HEK293 (cell line): ENCODE data around the gene NID1.

Source experiments
- CTCF ChIA-PET: fragments of 350-600 bp; formaldehyde crosslinking; extraction: SDS; loops from one replicate; lab custom pipeline; 2021; ENCODE audit warnings: antibody characterized with exemption; lab: Yijun Ruan, JAX
- POLR2A ChIA-PET: fragments of 300-600 bp; formaldehyde crosslinking; extraction: SDS; loops from one replicate; lab custom pipeline; 2020; ENCODE audit warnings: antibody characterized with exemption, inconsistent platforms; lab: Yijun Ruan, JAX
- H3K27ac ChIP-seq: fragments of 200-500 bp; sonication (Bioruptor generic); 2 replicates; pipeline ENCODE4 v1.5.1; 2014; ENCODE audit warnings: low read depth, low read length, control low read depth, inconsistent platforms; ENCODE audit errors: extremely low read depth
- H3K36me3 ChIP-seq, 2 experiments: fragments of 200-500 bp in 1 of 2; sonication (Bioruptor generic) in 1 of 2; 1 replicate in 1 of 2; 2 replicates in 1 of 2; pipeline ENCODE4 v1.5.1; 2014 to 2017; ENCODE audit warnings: inconsistent platforms in 2 of 2, low read length in 2 of 2; ENCODE audit not compliant: control insufficient read depth in 2 of 2, insufficient read depth in 1 of 2
- H3K4me1 ChIP-seq: fragments of 200-500 bp; sonication (Bioruptor generic); 2 replicates; pipeline ENCODE4 v1.5.1; 2014; ENCODE audit warnings: mild to moderate bottlenecking, low read length, inconsistent platforms; ENCODE audit not compliant: control insufficient read depth, insufficient read depth
- H3K4me3 ChIP-seq: 2 replicates; pipeline ENCODE4 v1.5.1; 2011; ENCODE audit warnings: low read depth, mild to moderate bottlenecking, control low read depth, low read length, moderate library complexity
- H3K9me3 ChIP-seq: fragments of 200-500 bp; sonication (Bioruptor generic); 2 replicates; pipeline ENCODE4 v1.5.1; 2014; ENCODE audit warnings: low read depth, low read length, inconsistent platforms; ENCODE audit not compliant: control insufficient read depth, insufficient read depth
- GLI2 ChIP-seq: fragments of 450-650 bp; formaldehyde crosslinking; IDR thresholded peaks from 2 replicates; pipeline ENCODE4; 2017; ENCODE audit warnings: missing biosample characterization, missing genetic modification characterization, low read depth, borderline replicate concordance
- KLF8 ChIP-seq: fragments of 450-650 bp; formaldehyde crosslinking; IDR thresholded peaks from 2 replicates; pipeline ENCODE4 v1.5.1; 2016; ENCODE audit warnings: missing biosample characterization, missing genetic modification characterization
- SALL2 ChIP-seq: fragments of 450-650 bp; formaldehyde crosslinking; IDR thresholded peaks from 2 replicates; pipeline ENCODE4 v1.5.0; 2017; ENCODE audit warnings: missing biosample characterization, mild to moderate bottlenecking, missing genetic modification characterization, borderline replicate concordance
- TCF7L2 ChIP-seq: IDR thresholded peaks from 2 replicates; pipeline ENCODE4 v1.6.1; 2011; ENCODE audit warnings: low read depth, mild to moderate bottlenecking, inconsistent platforms, low read length, moderate library complexity, borderline replicate concordance
- YY1 ChIP-seq: fragments of 450-650 bp; formaldehyde crosslinking; IDR thresholded peaks from 2 replicates; pipeline ENCODE4 v1.5.1; 2018; ENCODE audit warnings: missing biosample characterization, missing genetic modification characterization
- ZNF146 ChIP-seq: fragments of 450-650 bp; formaldehyde crosslinking; IDR thresholded peaks from 2 replicates; pipeline ENCODE4 v1.5.1; 2016; ENCODE audit warnings: missing biosample characterization, missing genetic modification characterization
- ZNF155 ChIP-seq: fragments of 450-650 bp; formaldehyde crosslinking; IDR thresholded peaks from 2 replicates; pipeline ENCODE4 v1.5.1; 2016; ENCODE audit warnings: missing biosample characterization, missing genetic modification characterization
- ZNF157 ChIP-seq: fragments of 450-650 bp; formaldehyde crosslinking; IDR thresholded peaks from 2 replicates; pipeline ENCODE4 v1.5.1; 2016; ENCODE audit warnings: missing biosample characterization, missing genetic modification characterization
- ZNF16 ChIP-seq: fragments of 450-650 bp; formaldehyde crosslinking; IDR thresholded peaks from 2 replicates; pipeline ENCODE4 v1.5.1; 2016; ENCODE audit warnings: low read depth, missing biosample characterization, missing genetic modification characterization
- ZNF175 ChIP-seq: fragments of 450-650 bp; formaldehyde crosslinking; IDR thresholded peaks from 2 replicates; pipeline ENCODE4 v1.5.1; 2016; ENCODE audit warnings: missing biosample characterization, missing genetic modification characterization
- ZNF2 ChIP-seq: fragments of 450-650 bp; formaldehyde crosslinking; IDR thresholded peaks from 2 replicates; pipeline ENCODE4 v1.5.1; 2016; ENCODE audit warnings: missing biosample characterization, missing genetic modification characterization
- ZNF239 ChIP-seq: fragments of 450-650 bp; formaldehyde crosslinking; IDR thresholded peaks from 2 replicates; pipeline ENCODE4 v1.5.1; 2016; ENCODE audit warnings: missing biosample characterization, missing genetic modification characterization
- ZNF24 ChIP-seq: fragments of 450-650 bp; formaldehyde crosslinking; IDR thresholded peaks from 2 replicates; pipeline ENCODE4 v1.5.1; 2016; ENCODE audit warnings: missing biosample characterization, missing genetic modification characterization
- ZNF266 ChIP-seq: fragments of 450-650 bp; formaldehyde crosslinking; IDR thresholded peaks from 2 replicates; pipeline ENCODE4 v1.5.1; 2016; ENCODE audit warnings: missing biosample characterization, missing genetic modification characterization, low read depth
- ZNF292 ChIP-seq: fragments of 450-650 bp; formaldehyde crosslinking; IDR thresholded peaks from 2 replicates; pipeline ENCODE4 v1.5.1; 2016; ENCODE audit warnings: low read depth, missing biosample characterization, missing genetic modification characterization, borderline replicate concordance
- ZNF341 ChIP-seq: fragments of 450-650 bp; formaldehyde crosslinking; IDR thresholded peaks from 2 replicates; pipeline ENCODE4; 2016; ENCODE audit warnings: low read depth, missing biosample characterization, missing genetic modification characterization
- ZNF354C ChIP-seq: fragments of 450-650 bp; formaldehyde crosslinking; IDR thresholded peaks from 2 replicates; pipeline ENCODE4 v1.5.1; 2016; ENCODE audit warnings: missing biosample characterization, missing genetic modification characterization, low read depth, borderline replicate concordance
- ZNF48 ChIP-seq: fragments of 450-650 bp; formaldehyde crosslinking; IDR thresholded peaks from 2 replicates; pipeline ENCODE4 v1.5.1; 2016; ENCODE audit warnings: missing biosample characterization, missing genetic modification characterization
- ZNF626 ChIP-seq: fragments of 450-650 bp; sonication (Bioruptor Pico); formaldehyde crosslinking; IDR thresholded peaks from 2 replicates; pipeline ENCODE4 v1.5.1; 2018; ENCODE audit warnings: missing biosample characterization, missing genetic modification characterization, inconsistent platforms
- ZNF664 ChIP-seq: fragments of 450-650 bp; formaldehyde crosslinking; IDR thresholded peaks from 2 replicates; pipeline ENCODE4 v1.5.1; 2016; ENCODE audit warnings: missing biosample characterization, missing genetic modification characterization
- ZNF677 ChIP-seq: fragments of 450-650 bp; IDR thresholded peaks from 2 replicates; pipeline ENCODE4 v1.5.0; 2018; ENCODE audit warnings: missing biosample characterization, mild to moderate bottlenecking, missing genetic modification characterization, moderate library complexity
- TF ChIP-seq, protein P1 (sequence below): fragments of 450-650 bp; formaldehyde crosslinking; IDR thresholded peaks from 2 replicates; pipeline ENCODE4 v1.5.1; 2017; ENCODE audit warnings: missing biosample characterization, missing genetic modification characterization
- TF ChIP-seq, protein P2 (sequence below): sonication (generic); formaldehyde crosslinking; IDR thresholded peaks from 2 replicates; pipeline ENCODE4 v1.8.1; 2022; ENCODE audit warnings: mild to moderate bottlenecking, moderate library complexity, missing genetic modification reagents
- TF ChIP-seq, protein P3 (sequence below): fragments of 450-650 bp; formaldehyde crosslinking; IDR thresholded peaks from 2 replicates; pipeline ENCODE4 v1.5.1; 2016; ENCODE audit warnings: missing biosample characterization, missing genetic modification characterization
- TF ChIP-seq, protein P4 (sequence below): fragments of 450-650 bp; formaldehyde crosslinking; IDR thresholded peaks from 2 replicates; pipeline ENCODE4 v1.5.1; 2016; ENCODE audit warnings: missing biosample characterization, missing genetic modification characterization
- TF ChIP-seq, protein P5 (sequence below): fragments of 450-650 bp; formaldehyde crosslinking; IDR thresholded peaks from 2 replicates; pipeline ENCODE4 v1.5.1; 2017; ENCODE audit warnings: missing biosample characterization, missing genetic modification characterization

NID1 gene

DNA sequence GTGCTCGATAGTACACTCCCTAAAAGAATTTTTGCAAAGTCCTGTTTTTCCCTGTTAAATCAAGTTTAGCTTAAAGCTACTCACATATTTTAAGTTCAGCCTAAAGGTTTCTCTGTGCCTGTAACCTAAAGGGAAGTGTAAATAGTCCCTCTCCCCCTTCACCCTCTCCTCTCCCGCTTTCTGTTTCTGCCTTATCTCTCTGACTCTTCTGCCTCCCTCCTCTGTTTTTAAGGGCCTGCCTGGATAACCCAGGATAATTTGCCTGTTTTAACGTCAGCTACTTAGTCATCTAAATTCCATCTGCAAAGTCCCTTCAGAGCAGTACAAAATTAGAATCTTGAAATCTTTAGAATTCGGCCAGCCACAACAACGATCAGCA, 92.6 kb downstream of the NID1 start (continued):
- TF ChIP-seq, protein P1, sequence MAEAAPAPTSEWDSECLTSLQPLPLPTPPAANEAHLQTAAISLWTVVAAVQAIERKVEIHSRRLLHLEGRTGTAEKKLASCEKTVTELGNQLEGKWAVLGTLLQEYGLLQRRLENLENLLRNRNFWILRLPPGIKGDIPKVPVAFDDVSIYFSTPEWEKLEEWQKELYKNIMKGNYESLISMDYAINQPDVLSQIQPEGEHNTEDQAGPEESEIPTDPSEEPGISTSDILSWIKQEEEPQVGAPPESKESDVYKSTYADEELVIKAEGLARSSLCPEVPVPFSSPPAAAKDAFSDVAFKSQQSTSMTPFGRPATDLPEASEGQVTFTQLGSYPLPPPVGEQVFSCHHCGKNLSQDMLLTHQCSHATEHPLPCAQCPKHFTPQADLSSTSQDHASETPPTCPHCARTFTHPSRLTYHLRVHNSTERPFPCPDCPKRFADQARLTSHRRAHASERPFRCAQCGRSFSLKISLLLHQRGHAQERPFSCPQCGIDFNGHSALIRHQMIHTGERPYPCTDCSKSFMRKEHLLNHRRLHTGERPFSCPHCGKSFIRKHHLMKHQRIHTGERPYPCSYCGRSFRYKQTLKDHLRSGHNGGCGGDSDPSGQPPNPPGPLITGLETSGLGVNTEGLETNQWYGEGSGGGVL (tag by site-specific recombination) = 0 out of 2 replicates have a peak, but pooled peaks have one; percentile 65

DNA sequence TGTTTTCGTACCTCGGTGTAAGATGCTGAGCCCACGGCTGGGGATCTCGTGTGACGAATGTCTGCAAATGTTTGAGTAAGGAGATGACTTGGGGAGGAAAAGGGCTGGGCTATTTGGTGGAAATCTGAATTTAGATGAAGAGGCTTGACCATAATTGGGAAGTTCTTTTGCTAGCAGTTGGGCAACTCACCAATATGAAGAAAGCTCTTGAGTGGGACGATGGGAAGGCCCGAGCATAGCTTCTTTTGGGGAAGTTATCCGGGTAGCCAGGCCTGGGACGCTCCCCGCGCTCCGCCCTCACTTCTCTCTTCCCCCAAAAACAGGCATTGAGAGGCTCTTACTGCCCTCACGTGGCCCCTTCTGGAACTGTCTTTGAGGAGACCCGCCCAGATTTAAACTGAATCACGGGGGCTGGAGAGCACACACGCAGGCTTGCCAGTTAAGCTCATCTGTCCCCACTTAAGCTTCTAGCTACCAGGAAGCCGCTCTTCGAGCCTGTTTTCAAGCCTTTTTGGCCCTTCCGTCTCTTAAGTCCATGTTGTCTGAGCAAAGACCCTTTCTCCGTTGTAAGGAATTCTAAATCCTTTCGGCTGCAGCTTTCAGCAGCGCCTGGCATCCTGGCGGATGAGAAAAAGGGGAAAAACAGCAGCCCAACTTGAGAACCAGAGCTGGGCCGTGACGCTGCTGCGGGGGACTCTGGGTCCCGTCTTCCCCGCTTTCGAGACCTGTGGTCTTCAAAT, 93.1 kb downstream of the NID1 start:
- Histone ChIP-seq H3K9me3 (no peaks in the 10 kb centered on the region), H3K36me3 (peaks cover 5% of the 10 kb centered on the region in 2 experiments; a peak in 2 of 3 replicates), H3K27ac (no peak overlapping the region), H3K4me3 (no peak overlapping the region), H3K4me1 (no peaks in the 10 kb centered on the region; the same call in 1 of the 2 replicates)
- CTCF ChIA-PET = interaction anchor here (0.5 to 4.6 kb wide), 120 partner anchors 9 to 1857 kb away, joined by 3 to 83 read pairs (median 4); partner anchors contain the start of genes B3GALNT2 and LYST
- POLR2A ChIA-PET = interaction anchor here (0.8 to 2.0 kb wide), 7 partner anchors 19 to 644 kb away, joined by 3 to 14 read pairs (median 3); partner anchors contain the start of genes ARID4B, B3GALNT2 and LYST
- TF ChIP-seq, protein P2, sequence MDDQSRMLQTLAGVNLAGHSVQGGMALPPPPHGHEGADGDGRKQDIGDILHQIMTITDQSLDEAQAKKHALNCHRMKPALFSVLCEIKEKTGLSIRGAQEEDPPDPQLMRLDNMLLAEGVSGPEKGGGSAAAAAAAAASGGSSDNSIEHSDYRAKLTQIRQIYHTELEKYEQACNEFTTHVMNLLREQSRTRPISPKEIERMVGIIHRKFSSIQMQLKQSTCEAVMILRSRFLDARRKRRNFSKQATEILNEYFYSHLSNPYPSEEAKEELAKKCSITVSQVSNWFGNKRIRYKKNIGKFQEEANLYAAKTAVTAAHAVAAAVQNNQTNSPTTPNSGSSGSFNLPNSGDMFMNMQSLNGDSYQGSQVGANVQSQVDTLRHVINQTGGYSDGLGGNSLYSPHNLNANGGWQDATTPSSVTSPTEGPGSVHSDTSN (CRISPR knock-in tag) = no peak
- TF ChIP-seq ZNF664 (no peak), YY1 (tag by site-specific recombination) (no peak), ZNF239 (tag by site-specific recombination) (no peak), KLF8 (tag by site-specific recombination) (peak; percentile 84), ZNF157 (no peak), ZNF292 (tag by site-specific recombination) (no peak), ZNF341 (tag by site-specific recombination) (no peak), TCF7L2 (no peak), GLI2 (tag by site-specific recombination) (no peak), ZNF48 (no peak), ZNF354C (tag by site-specific recombination) (no peak), ZNF24 (tag by site-specific recombination) (0 out of 2 replicates have a peak, but pooled peaks have one; percentile 44), ZNF16 (no peak), ZNF155 (tag by site-specific recombination) (no peak), ZNF146 (tag by site-specific recombination) (no peak), ZNF626 (no peak), ZNF677 (tag by site-specific recombination) (no peak), ZNF266 (tag by site-specific recombination) (no peak), ZNF2 (tag by site-specific recombination) (peak; percentile 66; the same call in 1 of the 2 replicates), SALL2 (tag by site-specific recombination) (no peak), ZNF175 (tag by site-specific recombination) (no peak)
- TF ChIP-seq, protein P3, sequence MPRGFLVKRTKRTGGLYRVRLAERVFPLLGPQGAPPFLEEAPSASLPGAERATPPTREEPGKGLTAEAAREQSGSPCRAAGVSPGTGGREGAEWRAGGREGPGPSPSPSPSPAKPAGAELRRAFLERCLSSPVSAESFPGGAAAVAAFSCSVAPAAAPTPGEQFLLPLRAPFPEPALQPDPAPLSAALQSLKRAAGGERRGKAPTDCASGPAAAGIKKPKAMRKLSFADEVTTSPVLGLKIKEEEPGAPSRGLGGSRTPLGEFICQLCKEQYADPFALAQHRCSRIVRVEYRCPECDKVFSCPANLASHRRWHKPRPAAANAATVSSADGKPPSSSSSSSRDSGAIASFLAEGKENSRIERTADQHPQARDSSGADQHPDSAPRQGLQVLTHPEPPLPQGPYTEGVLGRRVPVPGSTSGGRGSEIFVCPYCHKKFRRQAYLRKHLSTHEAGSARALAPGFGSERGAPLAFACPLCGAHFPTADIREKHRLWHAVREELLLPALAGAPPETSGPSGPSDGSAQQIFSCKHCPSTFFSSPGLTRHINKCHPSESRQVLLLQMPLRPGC (tag by site-specific recombination) = no peak
- TF ChIP-seq, protein P4, sequence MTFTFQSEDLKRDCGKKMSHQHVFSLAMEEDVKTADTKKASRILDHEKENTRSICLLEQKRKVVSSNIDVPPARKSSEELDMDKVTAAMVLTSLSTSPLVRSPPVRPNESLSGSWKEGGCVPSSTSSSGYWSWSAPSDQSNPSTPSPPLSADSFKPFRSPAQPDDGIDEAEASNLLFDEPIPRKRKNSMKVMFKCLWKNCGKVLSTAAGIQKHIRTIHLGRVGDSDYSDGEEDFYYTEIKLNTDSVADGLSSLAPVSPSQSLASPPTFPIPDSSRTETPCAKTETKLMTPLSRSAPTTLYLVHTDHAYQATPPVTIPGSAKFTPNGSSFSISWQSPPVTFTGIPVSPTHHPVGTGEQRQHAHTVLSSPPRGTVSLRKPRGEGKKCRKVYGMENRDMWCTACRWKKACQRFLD (tag by site-specific recombination) = no peak
- TF ChIP-seq, protein P5, sequence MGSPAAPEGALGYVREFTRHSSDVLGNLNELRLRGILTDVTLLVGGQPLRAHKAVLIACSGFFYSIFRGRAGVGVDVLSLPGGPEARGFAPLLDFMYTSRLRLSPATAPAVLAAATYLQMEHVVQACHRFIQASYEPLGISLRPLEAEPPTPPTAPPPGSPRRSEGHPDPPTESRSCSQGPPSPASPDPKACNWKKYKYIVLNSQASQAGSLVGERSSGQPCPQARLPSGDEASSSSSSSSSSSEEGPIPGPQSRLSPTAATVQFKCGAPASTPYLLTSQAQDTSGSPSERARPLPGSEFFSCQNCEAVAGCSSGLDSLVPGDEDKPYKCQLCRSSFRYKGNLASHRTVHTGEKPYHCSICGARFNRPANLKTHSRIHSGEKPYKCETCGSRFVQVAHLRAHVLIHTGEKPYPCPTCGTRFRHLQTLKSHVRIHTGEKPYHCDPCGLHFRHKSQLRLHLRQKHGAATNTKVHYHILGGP (tag by site-specific recombination) = no peak
